OCI-LY7 (cell line): ENCODE data around the gene SHTN1.

Experiments
- EZH2phosphoT487 ChIP-seq: fragments of 200-600 bp; sonication (generic); IDR thresholded peaks from 2 replicates; pipeline ENCODE4 v1.6.1; 2018; ENCODE audit warnings: low read depth, borderline replicate concordance, mild to moderate bottlenecking, mixed run types, antibody characterized with exemption, low read length, moderate library complexity, mixed read lengths
- TF ChIP-seq, protein P1 (sequence below): fragments of 200-600 bp; sonication (generic); conservative IDR thresholded peaks from 2 replicates; pipeline ENCODE4 v1.5.1; 2014; ENCODE audit warnings: mild to moderate bottlenecking, antibody characterized with exemption, low read length, moderate library complexity, mixed read lengths

GRCh38 chr10:116980041-116980440 is 24.9 kb downstream of the SHTN1 start:
- TF ChIP-seq, protein P1, sequence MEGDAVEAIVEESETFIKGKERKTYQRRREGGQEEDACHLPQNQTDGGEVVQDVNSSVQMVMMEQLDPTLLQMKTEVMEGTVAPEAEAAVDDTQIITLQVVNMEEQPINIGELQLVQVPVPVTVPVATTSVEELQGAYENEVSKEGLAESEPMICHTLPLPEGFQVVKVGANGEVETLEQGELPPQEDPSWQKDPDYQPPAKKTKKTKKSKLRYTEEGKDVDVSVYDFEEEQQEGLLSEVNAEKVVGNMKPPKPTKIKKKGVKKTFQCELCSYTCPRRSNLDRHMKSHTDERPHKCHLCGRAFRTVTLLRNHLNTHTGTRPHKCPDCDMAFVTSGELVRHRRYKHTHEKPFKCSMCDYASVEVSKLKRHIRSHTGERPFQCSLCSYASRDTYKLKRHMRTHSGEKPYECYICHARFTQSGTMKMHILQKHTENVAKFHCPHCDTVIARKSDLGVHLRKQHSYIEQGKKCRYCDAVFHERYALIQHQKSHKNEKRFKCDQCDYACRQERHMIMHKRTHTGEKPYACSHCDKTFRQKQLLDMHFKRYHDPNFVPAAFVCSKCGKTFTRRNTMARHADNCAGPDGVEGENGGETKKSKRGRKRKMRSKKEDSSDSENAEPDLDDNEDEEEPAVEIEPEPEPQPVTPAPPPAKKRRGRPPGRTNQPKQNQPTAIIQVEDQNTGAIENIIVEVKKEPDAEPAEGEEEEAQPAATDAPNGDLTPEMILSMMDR, result no peak
- no peak for TF ChIP-seq EZH2phosphoT487
